Spleen (tissue), 11 donors: Measurements from ENCODE around the gene ALG8. TPM values are rescaled to one million over a fixed set of nuclear protein-coding genes. Genes with fewer than 3 reads are reported as not detected.

Source experiments
- DNase-seq: peaks from one replicate; pipeline ENCODE4 v3.0.0-alpha.2; 2020
- H3K27ac ChIP-seq, 8 donors: fragments of 200-600 bp; sonication (generic) in 7 of 8; 1 replicate in 4 of 8; 2 replicates in 4 of 8; pipeline versions ENCODE4 v1.5.0 to v1.8.0; 2016 to 2021; ENCODE audit warnings: inconsistent platforms in 4 of 8, mild to moderate bottlenecking in 4 of 8, moderate library complexity in 1 of 8
- H3K27me3 ChIP-seq, 7 donors: fragments of 200-600 bp; sonication (generic) in 6 of 7; replicated peaks in 1 of 7; 1 replicate in 4 of 7; 2 replicates in 3 of 7; pipeline versions ENCODE4 v1.5.0 to v1.8.0; 2016 to 2021; ENCODE audit warnings: inconsistent platforms in 3 of 7, mild to moderate bottlenecking in 1 of 7
- H3K36me3 ChIP-seq, 6 donors: fragments of 200-600 bp; sonication (generic) in 5 of 6; 1 replicate in 4 of 6; 2 replicates in 2 of 6; pipeline versions ENCODE4 v1.5.0 to v1.8.0; 2016 to 2021; ENCODE audit warnings: inconsistent platforms in 2 of 6
- H3K4me1 ChIP-seq, 6 donors: fragments of 200-600 bp; sonication (generic) in 5 of 6; 1 replicate in 3 of 6; 2 replicates in 3 of 6; pipeline versions ENCODE4 v1.5.0 to v1.8.0; 2016 to 2021; ENCODE audit warnings: inconsistent platforms in 3 of 6
- H3K4me3 ChIP-seq, 8 donors: fragments of 200-600 bp; sonication (generic) in 7 of 8; 1 replicate in 4 of 8; 2 replicates in 4 of 8; pipeline versions ENCODE4 v1.5.0 to v1.8.0; 2016 to 2021; ENCODE audit warnings: inconsistent platforms in 4 of 8, mild to moderate bottlenecking in 4 of 8, moderate library complexity in 2 of 8
- H3K9me3 ChIP-seq, 8 donors: fragments of 200-600 bp; sonication (generic) in 7 of 8; 1 replicate in 4 of 8; 2 replicates in 4 of 8; pipeline versions ENCODE4 v1.5.0 to v1.8.0; 2016 to 2021; ENCODE audit warnings: inconsistent platforms in 4 of 8
- CTCF ChIP-seq, 11 experiments: fragments of 200-600 bp in 7 of 11; fragments of 450-650 bp in 4 of 11; sonication (generic) in 4 of 11; IDR thresholded peaks in 8 of 11; conservative IDR thresholded peaks in 3 of 11; 1 replicate in 7 of 11; 2 replicates in 4 of 11; pipeline versions ENCODE4 v1.4.0 to v1.8.0; 2016 to 2021; ENCODE audit warnings: antibody characterized with exemption in 11 of 11, inconsistent platforms in 4 of 11, mild to moderate bottlenecking in 1 of 11
- POLR2A ChIP-seq, 3 donors: fragments of 450-650 bp; IDR thresholded peaks; one replicate each; pipeline ENCODE4 v1.5.1; 2017; ENCODE audit warnings: antibody characterized with exemption in 3 of 3, mild to moderate bottlenecking in 1 of 3
- POLR2AphosphoS5 ChIP-seq, 3 donors: sonication (generic); formaldehyde crosslinking; IDR thresholded peaks; one replicate each; pipeline ENCODE4 v1.5.1; 2017; ENCODE audit warnings: antibody characterized with exemption in 3 of 3
- WGBS, 5 donors: extraction: QIAGEN DNeasy Blood & Tissue Kit in 3 of 5; methylation state at CpG; one replicate each; pipeline versions ENCODE4 v1.1.5 to v1.1.7; 2013 to 2018; 5-methylcytosine and 5-hydroxymethylcytosine counted together
- intact Hi-C: fragments of 100-400 bp; cut with DNase I; formaldehyde crosslinking; loops from one replicate; pipeline ENCODE4 v1.15.0; 2023; ENCODE audit warnings: low total_unique reads
- polyA plus RNA-seq, 3 donors: library from polyadenylated mRNA; stranded (reverse); fragments of 200-250 nt; gene quantifications; one replicate each; pipeline ENCODE4 v1.2.1, GENCODE V29; 2013
- total RNA-seq, 7 donors: library from RNA; depleted of rRNA in 3 of 7; stranded (reverse); fragments of >200 nt in 3 of 7; fragmentation: NEBNext Ultra II Directional in 4 of 7; extraction: Animal tissue kit (Norgen Biotek cat#: 25700) in 4 of 7; gene quantifications; one replicate each; pipeline versions ENCODE4 v1.1.0 to v1.2.1, GENCODE V29; 2016 to 2021
- donor health status: healthy with polysubstance abuse.
- donor health status: DM: no; HTN: no; CAD: no; lungs with moderate emphysema.
- donor health status: DM: no; HTN: no; CAD: no.
- donor health status: Bipolar disorder and iron deficiency.
- donor health status: healthy.
- donor health status: DM: no; HTN: no; CAD: no.
- donor health status: DM: yes; HTN: yes; CAD: no.

The ALG8 gene
- total and polyA plus RNA-seq, 10 donors: 17.4 to 35.7 (median 31.3) TPM

DNA sequence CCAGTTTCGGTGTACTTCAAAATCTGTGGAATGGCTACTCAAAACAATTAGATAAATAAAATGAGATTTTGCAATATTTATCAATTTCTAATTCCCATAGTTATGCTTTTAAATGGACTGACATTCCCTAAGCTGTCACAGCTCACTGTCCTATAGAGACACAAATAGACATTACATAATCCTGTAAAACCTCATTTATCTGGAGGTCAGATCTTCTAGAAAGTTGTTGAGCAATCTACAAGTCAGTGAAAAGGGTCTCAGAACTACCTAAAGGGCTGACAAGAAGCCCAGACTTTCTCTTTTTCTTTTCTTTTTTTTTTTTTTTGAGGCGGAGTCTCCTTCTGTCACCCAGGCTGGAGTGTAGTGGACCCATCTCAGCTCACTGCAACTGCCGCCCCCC lies 12.0 kb downstream of the ALG8 start:
- 96 to 100% (median 97%) methylated on average over 3 of the region's 3 CpGs for WGBS, 5 donors
- no peak for DNase-seq
- intact Hi-C loops: no loop called here
- no peak overlapping the region for H3K27ac ChIP-seq
- no peaks in the 10 kb centered on the region for H3K27me3 ChIP-seq
- no peak overlapping the region for H3K4me3 ChIP-seq
- peaks cover 0 to 24% (median 14%) of the 10 kb centered on the region in 6 donors for H3K36me3 ChIP-seq
- H3K9me3 ChIP-seq: no peaks in the 10 kb centered on the region
- H3K4me1 ChIP-seq: no peaks in the 10 kb centered on the region
- TF ChIP-seq POLR2AphosphoS5 (IDR thresholded peaks at IDR 0.05) (no peak), CTCF (IDR thresholded peaks at IDR 0.05 in 8 of 11, conservative IDR thresholded peaks at IDR 0.05 in 3 of 11) (no peak), POLR2A (IDR thresholded peaks at IDR 0.05) (no peak)

DNA sequence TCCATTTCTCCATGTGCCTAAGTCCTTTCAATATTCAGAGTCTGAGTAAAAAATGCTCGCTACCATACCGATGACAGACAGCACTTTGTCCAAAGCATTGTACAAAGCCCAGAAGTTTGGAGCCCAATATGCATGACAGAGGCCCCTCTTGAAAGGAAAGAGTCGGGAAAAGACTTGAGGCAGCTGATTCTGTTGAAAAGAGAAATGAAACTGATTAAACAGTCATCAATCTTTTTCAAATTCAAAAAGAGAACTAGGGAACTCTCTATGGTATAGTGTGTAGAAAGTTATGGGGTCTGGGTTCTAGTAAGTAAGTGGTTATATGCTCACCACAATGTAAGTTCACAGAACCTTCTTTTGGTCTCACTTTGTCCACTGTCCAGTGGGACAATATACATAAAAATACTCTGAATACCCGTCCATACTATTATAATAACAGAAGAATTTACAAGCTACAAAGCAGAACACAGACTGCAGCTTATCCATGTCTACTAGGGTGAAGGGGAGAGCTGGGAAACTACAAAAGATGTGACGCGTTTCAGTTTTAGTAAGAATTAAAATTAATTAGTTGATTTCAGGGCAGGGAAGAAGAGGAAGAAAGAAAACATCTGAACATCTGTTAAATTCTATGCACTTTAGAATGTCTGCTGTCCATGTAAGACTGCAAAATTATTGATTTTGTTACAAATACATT lies 26.7 kb downstream of the ALG8 start:
- H3K36me3 ChIP-seq: peaks cover 3 to 99% (median 41%) of the 10 kb centered on the region in 6 donors

GRCh38 chr11:78111298-78111697 lies 28.1 kb downstream of the ALG8 start:
- Histone ChIP-seq H3K27me3 (no peaks in the 10 kb centered on the region), H3K36me3 (peaks cover 3 to 98% (median 43%) of the 10 kb centered on the region in 6 donors), H3K4me1 (no peaks in the 10 kb centered on the region), H3K4me3 (no peak overlapping the region), H3K9me3 (no peaks in the 10 kb centered on the region), H3K27ac (no peak overlapping the region)
- intact Hi-C loops: no loop called here
- no peak for TF ChIP-seq POLR2AphosphoS5 (IDR thresholded peaks at IDR 0.05)
- no peak for TF ChIP-seq CTCF (IDR thresholded peaks at IDR 0.05 in 8 of 11, conservative IDR thresholded peaks at IDR 0.05 in 3 of 11)
- no peak for TF ChIP-seq POLR2A (IDR thresholded peaks at IDR 0.05)
- WGBS, 5 donors: 81 to 98% (median 94%) methylated on average over 2 of the region's 2 CpGs
- DNase-seq: no peak

More for the DNA sequence above, 26.7 kb downstream of the ALG8 start:
- H3K9me3 ChIP-seq: no peaks in the 10 kb centered on the region
- no peak for DNase-seq
- no peaks in the 10 kb centered on the region for H3K4me1 ChIP-seq
- TF ChIP-seq CTCF (IDR thresholded peaks at IDR 0.05 in 8 of 11, conservative IDR thresholded peaks at IDR 0.05 in 3 of 11) (no peak), POLR2A (IDR thresholded peaks at IDR 0.05) (no peak), POLR2AphosphoS5 (IDR thresholded peaks at IDR 0.05) (no peak)
- intact Hi-C loops: no loop called here
- H3K27me3 ChIP-seq: no peaks in the 10 kb centered on the region
- no peak overlapping the region for H3K27ac ChIP-seq
- 69 to 90% (median 85%) methylated on average over 6 of the region's 6 CpGs for WGBS, 5 donors
- no peak overlapping the region for H3K4me3 ChIP-seq

GRCh38 chr11:78110830-78111229 lies 28.6 kb downstream of the ALG8 start:
- Histone ChIP-seq H3K27ac (no peak overlapping the region), H3K36me3 (peaks cover 3 to 98% (median 44%) of the 10 kb centered on the region in 6 donors), H3K4me1 (no peaks in the 10 kb centered on the region), H3K9me3 (no peaks in the 10 kb centered on the region), H3K4me3 (no peak overlapping the region), H3K27me3 (no peaks in the 10 kb centered on the region)
- 80 to 98% (median 95%) methylated on average over 2 of the region's 2 CpGs for WGBS, 5 donors
- no peak for TF ChIP-seq POLR2AphosphoS5 (IDR thresholded peaks at IDR 0.05)
- TF ChIP-seq CTCF (IDR thresholded peaks at IDR 0.05 in 8 of 11, conservative IDR thresholded peaks at IDR 0.05 in 3 of 11): no peak
- no peak for TF ChIP-seq POLR2A (IDR thresholded peaks at IDR 0.05)
- DNase-seq: no peak
- intact Hi-C loops: no loop called here
